Coronary artery (tissue), 2 donors: ENCODE results near the gene SPOCK3.

Experiments used
- DNase-seq: peaks from one replicate; pipeline ENCODE4 v3.0.0-alpha.2; 2017; ENCODE audit warnings: low spot score
- H3K27ac ChIP-seq, 2 donors: fragments of 200-600 bp; sonication (generic); one replicate each; pipeline ENCODE4 v1.5.1; 2016 to 2019
- H3K4me3 ChIP-seq: fragments of 200-600 bp; sonication (generic); 2 replicates; pipeline ENCODE4 v1.5.1; 2016; ENCODE audit warnings: mild to moderate bottlenecking, moderate library complexity
- TF ChIP-seq, protein P1 (sequence below): fragments of 200-600 bp; sonication (generic); IDR thresholded peaks from one replicate; pipeline ENCODE4 v1.5.1; 2019; ENCODE audit warnings: antibody characterized with exemption

SPOCK3 gene

DNA sequence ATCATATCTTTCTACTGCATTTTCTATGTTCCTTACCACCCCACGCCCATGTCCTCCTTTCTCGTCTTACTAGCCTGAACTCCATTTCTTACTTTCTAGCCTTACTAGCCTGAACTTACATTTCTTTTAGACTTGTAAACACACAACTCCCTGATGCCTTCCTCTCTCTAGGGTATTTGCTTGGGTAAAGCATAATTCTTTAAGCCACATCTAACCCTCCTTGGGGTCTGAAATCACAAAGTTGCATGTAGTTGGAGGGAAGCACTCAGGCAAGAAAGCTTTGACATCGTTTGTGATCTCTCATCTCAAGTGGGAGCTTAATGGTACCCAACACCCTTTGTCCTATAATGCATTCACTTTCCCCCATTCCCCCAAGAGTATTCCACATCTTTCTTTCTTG, 124.4 kb downstream of the SPOCK3 start:
- TF ChIP-seq, protein P1, sequence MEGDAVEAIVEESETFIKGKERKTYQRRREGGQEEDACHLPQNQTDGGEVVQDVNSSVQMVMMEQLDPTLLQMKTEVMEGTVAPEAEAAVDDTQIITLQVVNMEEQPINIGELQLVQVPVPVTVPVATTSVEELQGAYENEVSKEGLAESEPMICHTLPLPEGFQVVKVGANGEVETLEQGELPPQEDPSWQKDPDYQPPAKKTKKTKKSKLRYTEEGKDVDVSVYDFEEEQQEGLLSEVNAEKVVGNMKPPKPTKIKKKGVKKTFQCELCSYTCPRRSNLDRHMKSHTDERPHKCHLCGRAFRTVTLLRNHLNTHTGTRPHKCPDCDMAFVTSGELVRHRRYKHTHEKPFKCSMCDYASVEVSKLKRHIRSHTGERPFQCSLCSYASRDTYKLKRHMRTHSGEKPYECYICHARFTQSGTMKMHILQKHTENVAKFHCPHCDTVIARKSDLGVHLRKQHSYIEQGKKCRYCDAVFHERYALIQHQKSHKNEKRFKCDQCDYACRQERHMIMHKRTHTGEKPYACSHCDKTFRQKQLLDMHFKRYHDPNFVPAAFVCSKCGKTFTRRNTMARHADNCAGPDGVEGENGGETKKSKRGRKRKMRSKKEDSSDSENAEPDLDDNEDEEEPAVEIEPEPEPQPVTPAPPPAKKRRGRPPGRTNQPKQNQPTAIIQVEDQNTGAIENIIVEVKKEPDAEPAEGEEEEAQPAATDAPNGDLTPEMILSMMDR, result no peak
- no peak for DNase-seq
- Histone ChIP-seq H3K27ac (no peak overlapping the region), H3K4me3 (no peak overlapping the region)

DNA sequence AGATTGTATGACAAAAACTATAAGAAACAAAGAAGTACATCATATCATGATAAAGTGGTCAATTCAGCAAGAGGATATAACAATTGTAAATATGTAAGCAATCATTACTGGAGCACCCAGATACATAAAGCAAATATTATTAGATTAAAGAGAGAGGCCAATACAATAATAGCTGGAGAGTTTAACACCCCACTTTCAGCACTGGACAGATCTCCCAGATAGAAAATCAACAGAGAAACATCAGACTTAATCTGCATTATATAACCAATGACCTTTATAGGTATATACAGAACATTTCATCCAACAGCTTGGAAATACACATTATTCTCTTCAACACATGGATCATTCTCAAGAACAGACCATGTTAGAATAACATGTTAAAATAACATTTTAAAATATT, 128.4 kb downstream of the SPOCK3 start:
- DNase-seq, result no peak
- H3K4me3 ChIP-seq, result no peak overlapping the region
- TF ChIP-seq, protein P1, result no peak
- no peak overlapping the region for H3K27ac ChIP-seq

DNA sequence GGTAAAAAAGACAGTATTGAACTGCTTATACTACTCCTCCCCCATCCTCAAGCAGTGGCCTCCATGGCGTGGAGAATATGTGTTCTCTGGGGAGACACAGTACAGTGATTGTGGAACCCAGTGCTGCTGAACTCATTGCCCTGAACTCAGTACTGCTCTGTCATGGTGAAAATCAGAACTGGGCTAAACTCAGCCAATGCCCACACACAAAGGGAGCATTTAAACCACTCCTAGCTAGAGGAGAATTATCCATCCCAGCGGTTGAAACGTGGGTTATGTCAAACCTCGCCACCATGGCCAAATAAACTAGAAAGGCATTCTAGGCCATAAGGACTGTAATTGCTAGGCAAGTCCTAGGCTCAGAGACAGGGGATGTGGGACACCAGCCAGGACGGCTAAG, 131.8 kb downstream of the SPOCK3 start:
- Histone ChIP-seq H3K27ac (no peak overlapping the region), H3K4me3 (no peak overlapping the region)
- no peak for DNase-seq
- TF ChIP-seq, protein P1, result no peak

DNA sequence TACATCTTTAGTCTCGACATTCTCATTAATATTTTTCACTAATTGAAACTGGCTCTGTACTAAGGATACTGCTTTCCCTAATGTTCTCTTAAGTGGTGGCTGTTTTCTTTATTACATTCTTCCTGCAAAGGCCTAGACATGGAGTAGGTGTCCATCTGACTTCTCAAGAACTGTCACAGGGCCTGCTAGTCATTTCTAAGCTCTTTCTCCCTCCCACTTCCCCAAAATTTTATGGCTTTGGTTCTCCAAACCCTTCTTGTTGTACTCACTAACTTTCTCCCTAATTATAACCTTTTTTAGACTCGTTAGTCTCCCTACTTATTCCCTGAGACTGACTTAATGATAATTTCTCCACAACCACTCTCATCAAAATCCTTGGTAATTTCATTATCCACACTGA, 133.3 kb downstream of the SPOCK3 start:
- Histone ChIP-seq H3K4me3 (no peak overlapping the region), H3K27ac (no peak overlapping the region)
- DNase-seq, result no peak
- TF ChIP-seq, protein P1, result no peak

DNA sequence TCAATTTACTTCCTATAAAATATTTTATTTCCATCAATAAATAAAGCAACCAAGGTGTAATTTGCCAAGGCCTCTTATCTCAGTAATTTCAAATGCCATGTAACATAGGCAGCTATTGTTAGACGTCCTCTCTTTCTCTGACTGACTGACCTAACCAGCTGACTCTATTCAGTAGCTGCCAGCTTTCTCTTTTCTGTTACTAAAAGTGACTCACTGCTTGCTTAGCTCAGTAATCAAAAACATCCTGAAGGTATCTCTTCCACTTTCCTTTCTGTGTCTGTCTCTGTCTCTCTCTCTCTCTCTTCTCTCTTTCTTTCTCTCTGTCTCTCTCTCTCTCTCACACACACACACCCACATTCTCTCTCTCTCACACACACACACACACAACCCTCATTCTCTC, 134.2 kb downstream of the SPOCK3 start:
- no peak overlapping the region for H3K4me3 ChIP-seq
- TF ChIP-seq, protein P1, result no peak
- DNase-seq, result no peak
- H3K27ac ChIP-seq, result no peak overlapping the region

DNA sequence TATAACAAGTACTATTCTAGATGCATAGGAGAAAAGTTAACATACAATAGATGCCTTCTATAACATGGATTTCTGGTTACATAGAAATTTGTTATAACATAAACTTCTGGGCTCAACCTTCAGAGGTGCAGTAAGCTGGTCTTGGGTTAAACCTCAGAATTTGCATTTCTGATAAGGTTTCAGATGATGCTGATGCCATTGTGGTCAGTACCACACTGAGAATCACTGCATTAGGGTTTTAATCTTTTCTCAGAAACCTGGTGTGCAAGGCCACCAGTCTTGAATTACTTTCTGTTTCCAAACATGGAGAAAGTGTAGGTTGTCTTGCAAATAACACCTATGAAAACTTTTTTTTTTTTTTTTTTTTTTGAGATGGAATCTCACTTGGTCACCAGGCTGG, 146.2 kb downstream of the SPOCK3 start:
- DNase-seq, result no peak
- Histone ChIP-seq H3K27ac (no peak overlapping the region), H3K4me3 (no peak overlapping the region)
- TF ChIP-seq, protein P1, result no peak

DNA sequence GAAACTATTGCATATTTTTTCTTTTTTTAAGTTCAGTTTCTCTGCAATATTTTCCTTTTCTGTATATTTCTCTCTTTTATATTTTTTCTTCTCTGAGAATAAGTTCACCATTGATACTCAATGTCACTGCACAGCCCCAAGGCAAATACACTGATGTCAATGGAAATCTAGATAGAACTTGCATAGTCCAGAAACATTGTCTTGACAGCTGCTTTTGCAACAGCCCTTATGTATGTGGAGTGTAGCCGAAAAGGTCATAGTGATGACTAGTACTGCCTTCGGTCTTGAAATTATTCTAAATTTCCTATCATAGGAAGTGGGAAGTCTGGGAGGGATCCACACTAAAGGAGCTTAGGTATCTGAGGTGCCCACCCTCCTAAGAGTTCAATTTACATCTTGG, 150.0 kb downstream of the SPOCK3 start:
- Histone ChIP-seq H3K4me3 (no peak overlapping the region), H3K27ac (no peak overlapping the region)
- TF ChIP-seq, protein P1, result no peak
- DNase-seq, result no peak
